GM18519 (cell line): Measurements from ENCODE around the gene NUDT6.
"Not testable (repeated sequence)": the region's sequence is repeated elsewhere in the genome, so short reads cannot be mapped to it uniquely, and the experiment has no call there.

Source experiments
- ATAC-seq: cut with Tn5 transposase; IDR thresholded peaks from one replicate; pipeline ENCODE4 v1.9.1; 2021; ENCODE audit warnings: mild to moderate bottlenecking, moderate library complexity; ENCODE audit not compliant: unreplicated experiment, low FRiP score

Gene NUDT6, protein sequence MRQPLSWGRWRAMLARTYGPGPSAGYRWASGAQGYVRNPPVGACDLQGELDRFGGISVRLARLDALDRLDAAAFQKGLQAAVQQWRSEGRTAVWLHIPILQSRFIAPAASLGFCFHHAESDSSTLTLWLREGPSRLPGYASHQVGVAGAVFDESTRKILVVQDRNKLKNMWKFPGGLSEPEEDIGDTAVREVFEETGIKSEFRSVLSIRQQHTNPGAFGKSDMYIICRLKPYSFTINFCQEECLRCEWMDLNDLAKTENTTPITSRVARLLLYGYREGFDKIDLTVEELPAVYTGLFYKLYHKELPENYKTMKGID

DNA sequence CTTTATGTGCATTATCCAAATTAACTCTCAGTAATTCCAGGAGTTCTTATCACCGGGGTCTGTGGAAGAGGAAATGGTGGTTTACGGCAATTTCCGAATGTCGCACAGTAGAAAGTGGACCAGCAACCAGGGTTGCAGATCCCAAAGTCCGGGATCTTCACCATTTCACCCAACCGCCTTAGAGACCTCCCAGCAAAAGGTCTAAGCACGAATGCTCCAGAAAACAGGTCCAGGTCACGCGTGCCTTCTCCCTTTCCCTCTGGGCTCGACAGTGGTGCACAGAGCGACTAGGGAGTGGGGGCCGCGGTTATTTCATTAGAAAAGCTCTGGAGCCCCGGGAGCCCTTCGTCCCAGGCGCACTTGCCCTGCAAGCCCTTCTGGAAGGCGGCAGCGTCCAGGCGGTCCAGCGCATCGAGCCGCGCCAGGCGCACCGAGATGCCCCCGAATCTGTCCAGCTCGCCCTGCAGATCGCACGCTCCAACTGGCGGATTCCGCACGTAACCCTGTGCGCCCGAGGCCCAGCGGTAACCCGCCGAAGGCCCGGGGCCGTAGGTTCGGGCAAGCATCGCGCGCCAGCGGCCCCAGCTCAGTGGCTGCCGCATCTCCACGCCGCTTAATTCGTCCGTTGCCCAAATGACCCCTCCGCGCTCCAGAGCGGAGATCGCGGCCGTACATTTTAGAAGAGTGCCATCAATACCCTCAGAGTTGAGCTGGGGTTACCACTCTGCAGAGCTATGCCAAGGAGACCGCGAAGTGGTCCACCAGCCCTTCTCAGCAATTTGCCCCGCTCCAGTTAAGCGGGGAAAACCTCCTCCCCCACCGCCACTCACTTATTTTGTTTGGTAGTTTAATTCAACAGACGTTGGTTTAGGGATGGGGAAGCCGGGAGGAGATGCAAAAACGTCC lies at the start of gene NUDT6:
Gene NUDT6 (minus strand): TSS at position 627 of the 906 bp plus-strand sequence. CDS start 25 bp downstream, at position 602.
- peak; percentile 30 for ATAC-seq

- no peak for ATAC-seq
These were observed 45.9 kb upstream of the NUDT6 start for GRCh38 chr4:122968227-122968812.

- ATAC-seq, result no peak
These were observed 44.8 kb upstream of the NUDT6 start for GRCh38 chr4:122967231-122967630.

DNA sequence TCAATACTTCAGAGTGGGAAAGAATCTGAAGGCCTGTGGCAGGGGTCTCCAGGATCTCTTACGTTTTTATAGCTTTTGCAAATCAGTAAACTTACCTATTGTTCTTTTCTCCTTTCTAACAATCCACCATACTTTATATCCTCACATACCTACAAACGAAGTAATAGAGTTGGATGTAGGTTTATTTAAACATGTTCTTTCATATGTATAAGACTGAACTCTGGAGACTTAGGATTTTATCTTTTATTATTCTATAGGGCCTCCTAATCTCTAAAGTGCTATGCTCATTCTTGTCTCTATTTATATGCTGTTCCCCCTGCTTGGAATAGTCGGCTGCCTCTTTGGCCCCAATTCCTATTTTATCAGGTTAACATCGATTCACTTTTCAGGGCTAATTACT lies 43.8 kb upstream of the NUDT6 start:
- no peak for ATAC-seq

- no peak for ATAC-seq
These were observed 40.8 kb upstream of the NUDT6 start for GRCh38 chr4:122963216-122963615.

DNA sequence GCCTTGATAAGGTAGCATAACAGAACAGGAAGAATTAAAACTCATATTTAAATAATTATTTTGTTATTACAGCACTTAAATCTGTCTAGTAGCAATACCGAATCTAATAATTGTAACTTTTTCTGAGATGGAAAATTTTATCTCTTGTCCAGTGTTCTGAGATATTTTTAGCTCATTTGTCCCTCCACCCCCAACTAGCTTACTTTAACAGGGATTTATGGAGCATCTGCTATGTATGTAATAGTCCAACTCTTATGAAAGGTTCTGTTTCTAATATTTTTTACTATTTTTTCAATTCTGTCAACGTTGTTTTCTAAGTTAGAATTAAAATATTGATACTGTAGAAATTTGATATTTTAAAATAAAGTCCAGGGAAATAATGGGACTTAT lies 38.2 kb upstream of the NUDT6 start:
- ATAC-seq, result no peak

- ATAC-seq, result no peak
These were observed 37.7 kb upstream of the NUDT6 start for GRCh38 chr4:122959981-122960610.

- no peak for ATAC-seq
These were observed 37.0 kb upstream of the NUDT6 start for GRCh38 chr4:122959441-122959840.

- no peak for ATAC-seq
These were observed 36.1 kb upstream of the NUDT6 start for GRCh38 chr4:122958505-122958904.

GRCh38 chr4:122953924-122954323 lies 31.5 kb upstream of the NUDT6 start:
- ATAC-seq, result no peak

DNA sequence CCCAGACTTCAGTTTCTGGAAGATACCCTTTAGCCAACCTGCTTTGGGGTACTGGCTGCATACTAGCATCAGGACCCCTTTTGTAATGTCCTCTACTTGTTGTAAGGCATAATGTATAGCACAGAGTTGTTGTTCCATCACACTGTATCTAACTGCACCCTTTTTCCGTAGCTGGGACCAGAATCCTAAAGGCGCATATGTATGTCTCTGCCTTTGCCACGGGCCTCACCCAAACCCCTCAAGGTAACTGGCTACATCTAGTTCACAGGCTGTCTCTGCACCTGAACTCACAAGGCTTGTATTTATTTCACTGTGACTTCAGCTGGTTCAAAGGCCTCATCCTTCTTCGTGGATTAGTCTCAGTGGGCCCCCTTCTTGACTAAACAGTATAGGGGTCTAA lies 29.6 kb upstream of the NUDT6 start:
- no peak for ATAC-seq

DNA sequence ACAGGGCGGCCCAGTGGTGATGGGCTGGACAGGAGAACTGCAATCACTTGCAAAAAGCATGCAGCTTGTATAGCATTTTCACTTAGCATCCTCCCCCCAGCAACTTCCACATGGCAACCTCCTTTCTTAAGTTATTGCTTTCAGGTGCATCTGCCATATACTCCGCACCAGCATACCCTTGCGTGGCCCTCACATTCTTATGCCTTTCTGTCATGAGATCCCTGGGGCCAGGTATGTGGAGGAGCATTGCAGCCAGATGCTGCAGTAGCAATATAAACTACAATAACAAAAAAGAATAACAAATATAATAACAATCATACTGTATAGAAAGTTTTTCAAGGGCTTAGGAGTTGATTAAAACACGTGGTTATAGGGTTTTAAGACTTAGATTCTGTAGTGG lies 26.3 kb upstream of the NUDT6 start:
- no peak for ATAC-seq

DNA sequence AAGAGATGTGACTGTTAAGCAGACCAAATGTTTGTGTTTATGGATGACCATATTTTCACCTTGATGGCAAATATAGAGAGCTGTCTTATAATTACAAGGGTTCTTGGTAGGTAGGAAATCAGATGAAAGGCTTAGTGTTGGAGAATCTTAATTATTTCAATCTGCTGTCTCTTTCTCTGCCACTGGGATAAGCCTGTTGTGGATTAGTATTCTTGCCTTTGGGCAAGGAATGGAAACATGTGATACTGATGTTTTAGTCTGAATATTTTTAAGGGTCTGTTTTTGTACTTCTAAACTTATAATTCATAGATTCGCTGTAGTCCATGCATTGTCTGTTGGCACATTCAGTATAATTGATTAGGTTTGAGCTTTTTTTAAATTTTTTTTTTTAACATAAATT lies 23.7 kb upstream of the NUDT6 start:
- no peak for ATAC-seq

DNA sequence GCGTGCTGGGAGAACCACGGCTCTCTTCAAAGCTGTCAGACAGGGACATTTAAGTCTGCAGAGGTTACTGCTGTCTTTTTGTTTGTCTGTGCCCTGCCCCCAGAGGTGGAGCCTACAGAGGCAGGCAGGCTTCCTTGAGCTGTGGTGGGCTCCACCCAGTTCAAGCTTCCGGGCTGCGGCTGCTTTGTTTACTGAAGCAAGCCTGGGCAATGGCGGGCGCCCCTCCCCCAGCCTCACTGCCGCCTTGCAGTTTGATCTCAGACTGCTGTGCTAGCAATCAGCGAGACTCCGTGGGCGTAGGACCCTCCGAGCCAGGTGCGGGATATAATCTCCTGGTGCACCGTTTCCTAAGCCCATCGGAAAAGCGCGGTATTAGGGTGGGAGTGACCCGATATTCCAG lies 22.7 kb upstream of the NUDT6 start:
- ATAC-seq, result not testable (repeated sequence)

GRCh38 chr4:122932763-122933162 lies 10.4 kb upstream of the NUDT6 start:
- ATAC-seq, result no peak

- ATAC-seq, result no peak
These were observed 8.5 kb upstream of the NUDT6 start for GRCh38 chr4:122930862-122931261.

DNA sequence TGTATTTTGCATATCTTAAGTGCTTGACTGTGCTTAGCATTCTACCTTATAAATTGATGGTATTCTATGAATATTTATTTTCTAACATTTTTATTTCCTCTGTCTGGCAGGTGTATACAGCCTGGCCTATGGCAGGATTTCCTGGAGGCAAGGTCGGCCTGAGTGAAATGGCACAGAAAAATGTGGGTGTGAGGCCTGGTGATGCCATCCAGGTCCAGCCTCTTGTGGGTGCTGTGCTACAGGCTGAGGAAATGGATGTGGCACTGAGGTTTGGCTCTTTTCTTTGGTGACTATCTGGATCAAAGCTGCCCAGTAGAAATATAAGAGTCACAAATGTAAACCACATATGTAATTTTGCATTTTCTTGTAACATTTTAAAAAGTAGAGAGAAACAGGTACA lies 6.5 kb upstream of the NUDT6 start:
- ATAC-seq, result no peak

GRCh38 chr4:122922877-122923511 lies 597 bp upstream of the NUDT6 start:
- peak; percentile 89 for ATAC-seq

DNA sequence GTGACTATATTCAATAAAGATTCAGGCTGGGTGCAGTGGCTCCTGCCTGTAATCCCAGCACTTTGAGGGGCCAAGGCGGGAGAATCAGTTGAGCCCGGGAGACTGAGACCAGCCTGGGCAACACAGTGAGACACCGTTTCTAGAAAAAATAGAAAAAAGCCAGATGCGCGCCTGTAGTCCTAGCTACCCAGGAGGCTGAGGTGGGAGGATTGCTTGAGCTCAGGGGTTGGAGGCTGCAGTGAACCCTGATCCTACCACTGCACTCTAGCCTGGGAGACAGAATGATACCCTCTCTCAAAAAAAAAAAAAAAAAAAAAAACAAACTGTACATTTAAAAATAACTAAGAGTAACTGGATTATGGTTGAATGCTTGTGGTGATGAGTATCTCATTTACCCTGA lies 1.1 kb downstream of the NUDT6 start:
- ATAC-seq, result no peak

DNA sequence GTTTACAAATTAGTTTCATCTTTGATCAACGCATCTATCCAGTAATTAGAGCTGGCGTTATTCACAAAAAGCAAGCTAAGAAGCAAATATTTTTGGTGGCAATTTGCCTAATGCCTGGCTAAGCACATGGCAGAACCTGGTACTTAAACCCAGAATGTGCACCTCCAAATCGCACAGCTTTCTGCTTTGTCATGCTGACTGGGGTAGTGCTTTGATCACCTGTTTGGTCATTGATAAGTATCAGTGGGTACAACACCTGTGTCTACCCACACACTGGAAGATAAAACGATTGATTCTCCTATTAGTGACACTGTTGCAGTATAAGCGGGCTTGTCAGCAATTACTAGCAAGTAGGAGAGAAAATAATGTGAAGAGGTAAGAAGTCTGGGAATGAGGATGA lies 1.9 kb downstream of the NUDT6 start:
- ATAC-seq, result no peak
